Globus pallidus (tissue), 1 donor: Measurements from ENCODE around the gene RNASE13.
"Not testable (repeated sequence)": the region's sequence is repeated elsewhere in the genome, so short reads cannot be mapped to it uniquely, and the experiment has no call there.

Experiments
- DNase-seq: peaks from one replicate; pipeline ENCODE4 v3.0.0-alpha.2; 2015; ENCODE audit warnings: low spot score

The RNASE13 gene

GRCh38 chr14:21041676-21042433 is 7.2 kb upstream of the RNASE13 start, which contains the start of gene RNASE7:
TSS of gene RNASE7 (plus strand) at chr14:21042362. CDS start at chr14:21042993, 631 bp downstream.
- no peak for DNase-seq

- not testable (repeated sequence) for DNase-seq
These were observed 6.3 kb upstream of the RNASE13 start for GRCh38 chr14:21040941-21041340.

GRCh38 chr14:21040370-21040925 is 5.8 kb upstream of the RNASE13 start:
- no peak for DNase-seq

- DNase-seq = peak; percentile 92
These were observed 5.2 kb upstream of the RNASE13 start for GRCh38 chr14:21039585-21040369.

GRCh38 chr14:21038441-21039422 is 4.1 kb upstream of the RNASE13 start:
- DNase-seq = peak; percentile 93

GRCh38 chr14:21037156-21037555 is 2.5 kb upstream of the RNASE13 start:
- no peak for DNase-seq

GRCh38 chr14:21036751-21037150 is 2.1 kb upstream of the RNASE13 start:
- DNase-seq = no peak

GRCh38 chr14:21033133-21033698 is 1.4 kb downstream of the RNASE13 start:
- DNase-seq = peak; percentile 43

- no peak for DNase-seq
These were observed 2.1 kb downstream of the RNASE13 start for GRCh38 chr14:21032326-21033132.

- DNase-seq = no peak
These were observed 4.1 kb downstream of the RNASE13 start for GRCh38 chr14:21030531-21030930.

GRCh38 chr14:21029917-21030316 is 4.7 kb downstream of the RNASE13 start, which contains the start of gene TPPP2:
TSS of gene TPPP2 (plus strand) at chr14:21030217. CDS start at chr14:21030582, 365 bp downstream.
- DNase-seq = no peak

- DNase-seq = no peak
These were observed 7.7 kb downstream of the RNASE13 start for GRCh38 chr14:21026988-21027315.

GRCh38 chr14:21026274-21026987 is 8.2 kb downstream of the RNASE13 start:
- peak; percentile 97 for DNase-seq

GRCh38 chr14:21025371-21026273 is 9.0 kb downstream of the RNASE13 start:
- DNase-seq = peak; percentile 91

- DNase-seq = peak; percentile 88
These were observed 9.8 kb downstream of the RNASE13 start, which contains the start of gene NDRG2 for GRCh38 chr14:21024585-21025370. TSS of gene NDRG2 (minus strand) at chr14:21025061. CDS start at chr14:21023315, 1,746 bp downstream.

- DNase-seq = peak; percentile 49
These were observed 10.6 kb downstream of the RNASE13 start for GRCh38 chr14:21023817-21024584.

- DNase-seq = peak; percentile 55
These were observed 11.4 kb downstream of the RNASE13 start for GRCh38 chr14:21023174-21023573.
